Measurements from ENCODE around the gene RNF2.

DNA sequence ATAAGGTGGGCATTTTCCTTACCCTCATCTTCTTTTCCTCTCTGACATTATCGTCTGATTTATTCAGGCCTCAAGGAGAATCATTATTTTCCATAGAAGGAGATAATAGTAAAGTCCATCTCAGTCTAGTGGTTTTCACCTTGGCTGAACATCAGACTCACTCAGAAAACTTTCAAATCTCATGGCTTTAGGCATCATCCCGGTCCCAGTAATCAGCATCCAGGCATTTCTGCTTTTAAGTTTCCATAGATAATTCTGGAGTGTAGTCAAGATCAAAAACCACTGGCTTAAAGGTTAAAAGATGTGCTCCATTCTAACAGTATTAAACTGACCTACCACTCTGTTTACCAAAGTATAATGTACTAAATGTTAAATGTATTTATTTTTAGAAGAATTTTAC, 49.4 kb downstream of the RNF2 start:
- TF ChIP-seq EP300 (IDR thresholded peaks at IDR 0.05), result no peak
- TF ChIP-seq, protein P1, sequence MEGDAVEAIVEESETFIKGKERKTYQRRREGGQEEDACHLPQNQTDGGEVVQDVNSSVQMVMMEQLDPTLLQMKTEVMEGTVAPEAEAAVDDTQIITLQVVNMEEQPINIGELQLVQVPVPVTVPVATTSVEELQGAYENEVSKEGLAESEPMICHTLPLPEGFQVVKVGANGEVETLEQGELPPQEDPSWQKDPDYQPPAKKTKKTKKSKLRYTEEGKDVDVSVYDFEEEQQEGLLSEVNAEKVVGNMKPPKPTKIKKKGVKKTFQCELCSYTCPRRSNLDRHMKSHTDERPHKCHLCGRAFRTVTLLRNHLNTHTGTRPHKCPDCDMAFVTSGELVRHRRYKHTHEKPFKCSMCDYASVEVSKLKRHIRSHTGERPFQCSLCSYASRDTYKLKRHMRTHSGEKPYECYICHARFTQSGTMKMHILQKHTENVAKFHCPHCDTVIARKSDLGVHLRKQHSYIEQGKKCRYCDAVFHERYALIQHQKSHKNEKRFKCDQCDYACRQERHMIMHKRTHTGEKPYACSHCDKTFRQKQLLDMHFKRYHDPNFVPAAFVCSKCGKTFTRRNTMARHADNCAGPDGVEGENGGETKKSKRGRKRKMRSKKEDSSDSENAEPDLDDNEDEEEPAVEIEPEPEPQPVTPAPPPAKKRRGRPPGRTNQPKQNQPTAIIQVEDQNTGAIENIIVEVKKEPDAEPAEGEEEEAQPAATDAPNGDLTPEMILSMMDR (IDR thresholded peaks at IDR 0.05), result no peak
- no peak for TF ChIP-seq POLR2AphosphoS5 (IDR thresholded peaks at IDR 0.05)
